HG03521 (cell line): ENCODE measurements around the gene C1R.
"Not testable (repeated sequence)": the region's sequence is repeated elsewhere in the genome, so short reads cannot be mapped to it uniquely, and the experiment has no call there.

ENCODE experiments used
- ATAC-seq: cut with Tn5 transposase; IDR thresholded peaks from one replicate; pipeline ENCODE4 v1.9.1; 2021; ENCODE audit warnings: mild to moderate bottlenecking, moderate library complexity; ENCODE audit not compliant: unreplicated experiment

Gene C1R

DNA sequence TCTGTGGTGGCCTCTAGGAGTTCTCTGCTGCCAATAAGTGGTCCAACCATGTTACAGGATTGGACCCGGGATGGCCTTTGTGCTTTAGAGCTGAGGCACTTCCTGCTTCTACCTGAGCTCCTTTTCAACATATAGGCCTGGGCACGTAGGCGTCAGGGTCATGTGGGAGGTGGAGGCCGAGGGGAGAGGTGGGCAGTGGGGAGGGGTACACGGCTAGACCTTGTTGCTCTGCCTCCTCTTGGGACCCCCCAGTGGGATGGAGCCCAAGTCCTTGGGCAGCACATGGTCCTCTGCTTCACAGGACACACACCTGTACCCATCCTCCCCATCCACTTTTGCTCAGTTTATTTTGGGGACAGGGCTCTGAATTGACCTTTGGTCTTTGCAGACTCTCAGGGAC lies 29.1 kb upstream of the C1R start:
- ATAC-seq, result no peak

DNA sequence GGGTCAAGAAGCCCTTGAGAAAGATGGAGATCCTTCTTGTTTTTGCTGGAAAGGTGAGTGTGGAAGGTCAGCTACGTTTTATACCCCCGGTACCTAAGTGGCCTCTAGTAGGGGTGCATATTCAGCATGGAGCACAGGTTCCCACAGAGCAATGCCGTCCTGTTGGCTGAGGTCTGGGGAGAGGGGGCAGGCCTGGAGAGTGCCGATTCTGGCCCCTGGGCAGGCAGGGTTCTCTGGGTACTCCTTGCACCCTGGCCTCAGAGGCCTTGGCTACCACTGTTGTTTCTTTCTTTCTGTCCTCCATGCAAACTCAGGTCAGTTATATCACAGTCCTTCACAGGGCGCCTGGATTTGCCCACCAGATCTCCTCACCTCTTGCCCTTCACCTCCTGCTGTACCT lies 27.9 kb upstream of the C1R start:
- ATAC-seq, result no peak

DNA sequence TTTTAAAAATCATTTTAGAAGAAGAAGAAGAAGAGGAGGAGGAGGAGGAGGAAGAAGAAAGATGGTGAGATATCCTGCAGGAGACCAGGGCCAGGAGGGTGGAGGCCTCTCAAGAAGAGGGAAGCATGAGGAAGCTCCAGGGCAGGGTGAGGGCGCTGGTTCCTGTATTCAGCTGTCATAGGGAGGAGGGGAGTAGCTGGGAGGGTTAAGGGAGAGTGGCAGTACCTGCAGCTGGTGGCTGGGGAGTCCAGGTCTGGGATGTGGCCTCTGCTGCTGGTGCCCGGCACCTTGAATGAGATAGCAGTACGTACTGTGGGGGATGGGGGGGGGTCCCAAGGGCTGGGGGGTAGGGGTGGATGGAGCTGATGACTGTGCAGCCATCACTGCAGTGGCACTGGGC lies 26.6 kb upstream of the C1R start:
- ATAC-seq, result no peak

DNA sequence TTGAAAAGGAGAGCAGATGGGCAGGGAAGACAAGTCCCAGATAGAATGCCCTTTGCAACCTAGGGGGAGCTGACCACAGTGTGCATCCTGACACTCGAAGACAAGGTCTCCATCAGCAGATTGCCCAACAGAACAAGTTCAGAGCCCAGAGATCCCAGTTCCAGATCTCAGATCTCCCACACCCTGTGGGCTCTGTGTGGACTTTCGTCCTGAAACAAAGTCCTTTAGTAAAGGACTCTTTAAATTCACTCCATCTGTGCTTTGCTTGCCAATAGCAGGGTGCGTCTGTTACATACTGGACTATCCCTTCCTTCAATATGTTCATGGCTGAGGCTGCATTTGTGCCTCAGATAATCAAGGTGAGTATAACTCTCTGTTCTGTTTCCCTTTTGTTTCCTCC lies 25.4 kb upstream of the C1R start:
- no peak for ATAC-seq

- no peak for ATAC-seq
Measured at GRCh38 chr12:7116916-7117315, 24.7 kb upstream of the C1R start.

- ATAC-seq, result no peak
Measured at GRCh38 chr12:7116196-7116595, 24.0 kb upstream of the C1R start.

DNA sequence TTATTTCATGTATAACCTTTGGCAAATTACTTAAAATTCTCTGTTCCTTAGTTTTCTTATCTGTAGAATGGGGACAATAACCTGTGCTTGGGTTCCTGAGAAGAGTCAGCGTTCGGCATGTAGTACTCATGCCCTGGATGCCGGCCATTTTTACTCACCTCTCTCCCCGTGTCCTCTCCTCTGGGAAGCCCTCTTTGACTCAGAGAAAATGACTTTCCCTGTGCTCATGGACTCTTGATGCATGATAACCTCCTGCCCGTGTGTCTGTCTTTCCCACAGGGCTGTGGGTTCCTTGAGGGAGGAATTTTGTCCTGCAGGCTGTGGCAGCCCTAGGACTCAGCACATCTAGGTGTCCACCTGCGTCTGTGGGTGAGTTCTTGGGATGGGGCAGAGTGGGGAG lies 22.6 kb upstream of the C1R start:
- no peak for ATAC-seq

GRCh38 chr12:7114008-7114407 lies 21.8 kb upstream of the C1R start:
- ATAC-seq, result no peak

DNA sequence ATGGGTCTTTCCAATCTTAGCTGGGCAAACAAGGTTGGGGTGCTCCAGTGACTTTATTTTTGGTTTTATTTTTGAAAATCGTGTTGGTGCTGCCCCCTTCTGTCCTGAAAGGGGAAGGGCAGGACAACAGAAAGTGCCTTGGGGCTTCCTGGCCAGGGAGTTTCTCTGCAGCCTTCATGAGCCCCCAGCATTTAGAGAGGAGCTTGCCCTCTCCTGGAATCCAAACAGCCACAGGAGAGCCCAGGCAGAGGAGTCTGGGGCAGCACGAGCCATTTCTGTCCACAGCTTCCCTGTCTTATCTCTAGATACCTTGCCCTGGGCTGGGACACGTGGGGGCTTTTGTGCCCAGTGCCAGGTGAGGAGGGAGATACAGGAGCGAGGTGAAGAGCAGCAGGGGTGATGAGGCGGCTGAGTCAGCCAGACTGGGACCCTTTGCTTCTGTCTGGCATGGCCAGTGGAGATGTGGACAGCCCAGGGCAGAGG lies 21.2 kb upstream of the C1R start:
- ATAC-seq, result no peak

GRCh38 chr12:7112041-7112440 lies 19.8 kb upstream of the C1R start:
- ATAC-seq, result no peak

DNA sequence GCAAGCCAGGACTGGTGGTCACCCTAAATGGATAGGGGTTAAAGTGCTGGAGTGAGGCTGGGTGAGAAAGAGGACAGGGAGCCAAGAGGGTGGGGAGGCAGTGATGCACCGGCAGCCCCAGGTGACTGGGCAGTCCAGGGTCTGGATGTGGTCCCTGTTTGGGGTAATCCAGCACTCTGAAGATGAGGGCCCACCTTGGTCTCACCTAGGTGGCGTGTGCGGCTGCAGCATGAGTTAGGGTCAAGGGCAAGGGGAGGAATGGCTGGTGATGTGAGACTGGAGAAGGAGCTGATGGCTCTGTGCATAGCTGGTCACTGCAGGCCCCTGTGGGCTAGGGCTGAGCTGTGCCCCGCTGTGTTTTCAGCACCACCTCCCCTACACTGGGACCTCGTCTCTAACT lies 18.4 kb upstream of the C1R start:
- ATAC-seq, result no peak

DNA sequence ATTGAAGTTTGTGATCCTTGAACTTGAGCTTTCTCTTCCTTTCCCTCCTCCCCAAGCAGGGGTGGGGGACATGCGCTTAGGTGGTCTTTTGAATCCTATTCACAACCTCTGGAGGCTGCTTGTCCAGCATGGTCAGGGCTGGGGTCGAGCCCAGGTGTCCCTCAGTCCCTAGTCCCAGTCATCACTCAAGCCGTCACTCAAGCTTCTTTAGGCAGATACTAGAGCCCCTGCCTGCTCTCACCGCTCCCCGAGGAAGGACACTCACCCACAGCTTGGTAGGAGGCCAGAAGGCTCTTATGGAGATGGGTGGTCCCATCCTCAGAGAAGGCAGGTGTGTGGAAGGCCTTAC lies 17.3 kb upstream of the C1R start:
- ATAC-seq, result no peak

GRCh38 chr12:7108796-7109571 lies 16.7 kb upstream of the C1R start, which contains the start of gene C1RL:
Gene C1RL (minus strand): TSS chr12:7109214. CDS start chr12:7109180, 34 bp downstream.
- peak; percentile 5 for ATAC-seq

GRCh38 chr12:7108003-7108795 lies 16.0 kb upstream of the C1R start:
- peak; percentile 92 for ATAC-seq

- no peak for ATAC-seq
Measured at GRCh38 chr12:7107636-7108002, 15.4 kb upstream of the C1R start.

GRCh38 chr12:7107181-7107580 lies 14.9 kb upstream of the C1R start:
- ATAC-seq, result not testable (repeated sequence)

GRCh38 chr12:7106082-7106481 lies 13.8 kb upstream of the C1R start:
- no peak for ATAC-seq

DNA sequence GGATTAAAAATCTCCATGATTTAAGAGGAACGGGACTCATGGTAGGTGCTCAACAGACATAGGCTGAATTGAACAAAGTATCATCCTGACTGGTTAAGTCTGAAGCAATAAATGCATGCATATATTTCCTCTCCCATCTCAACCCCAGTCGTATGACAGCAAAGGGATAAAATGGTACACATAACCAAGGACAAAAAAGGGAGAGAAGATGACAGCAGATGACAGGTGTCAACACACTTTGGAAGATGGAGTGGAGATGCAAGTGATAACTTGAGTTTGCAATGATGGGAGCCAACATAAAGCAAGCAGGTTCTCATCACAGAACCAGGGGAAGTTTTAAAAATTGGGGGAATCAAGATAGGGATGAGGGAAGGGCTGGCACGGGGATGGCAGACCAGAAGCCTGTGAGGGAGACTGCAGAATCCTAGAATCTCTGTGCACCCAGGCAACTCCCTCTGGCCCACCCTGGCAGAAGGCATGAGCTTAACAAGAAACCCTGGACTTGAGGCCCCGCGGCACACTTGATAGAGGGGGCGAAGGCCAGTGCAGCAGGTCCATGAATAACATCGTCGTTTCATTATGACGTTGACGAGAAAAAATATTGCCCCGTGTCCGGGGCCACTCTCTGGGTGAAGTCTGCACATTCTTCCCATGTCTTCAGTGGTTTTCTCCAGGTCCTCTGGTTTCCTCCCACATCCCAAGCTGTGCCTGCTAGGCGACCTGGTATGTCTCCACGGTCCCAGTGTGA lies 11.8 kb upstream of the C1R start:
- ATAC-seq, result no peak

DNA sequence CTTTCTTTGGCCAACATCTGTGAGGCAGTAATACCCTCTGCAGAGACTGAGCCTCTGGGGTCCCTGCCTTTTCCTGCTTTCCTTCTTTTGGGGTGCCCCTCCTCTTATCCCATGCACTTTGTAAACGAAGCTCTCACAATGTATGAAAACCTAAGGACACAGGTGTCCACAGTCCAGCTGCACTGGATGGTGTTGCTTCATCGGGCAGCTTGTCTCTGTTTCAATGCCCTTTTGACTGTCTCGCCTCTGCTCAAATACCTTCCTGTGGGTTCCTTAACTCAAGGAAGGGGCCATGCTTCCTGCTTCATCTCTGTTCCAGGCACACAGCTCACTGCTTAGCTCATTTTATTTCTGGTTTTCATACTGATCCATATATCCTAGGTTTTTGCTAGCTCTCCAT lies 10.3 kb upstream of the C1R start:
- ATAC-seq, result no peak

DNA sequence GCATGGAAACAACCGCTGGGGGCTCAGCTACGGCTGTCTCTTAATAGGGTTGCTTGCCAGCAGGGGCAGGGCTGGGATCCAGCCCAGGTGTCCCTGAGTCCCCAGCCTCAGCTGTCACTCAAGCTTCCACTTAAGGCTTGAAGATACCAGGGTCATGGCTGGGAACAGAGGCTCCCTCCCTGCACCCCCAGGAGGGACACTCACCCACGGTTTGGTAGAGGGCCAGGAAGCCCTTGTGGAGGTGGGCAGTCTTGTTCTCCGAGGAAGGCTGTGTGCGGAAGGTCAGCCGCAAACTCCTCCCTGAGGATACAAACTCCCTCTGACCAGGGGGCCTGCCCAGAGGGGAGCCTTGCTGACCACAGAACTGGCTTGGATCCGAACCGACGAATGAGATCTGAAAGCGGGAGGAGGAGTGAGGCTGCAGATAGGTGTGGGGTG lies 9.5 kb upstream of the C1R start:
- ATAC-seq, result no peak

GRCh38 chr12:7101047-7101693 lies 8.9 kb upstream of the C1R start:
- ATAC-seq, result no peak
